Measurements from ENCODE around the gene NSMF.

DNA sequence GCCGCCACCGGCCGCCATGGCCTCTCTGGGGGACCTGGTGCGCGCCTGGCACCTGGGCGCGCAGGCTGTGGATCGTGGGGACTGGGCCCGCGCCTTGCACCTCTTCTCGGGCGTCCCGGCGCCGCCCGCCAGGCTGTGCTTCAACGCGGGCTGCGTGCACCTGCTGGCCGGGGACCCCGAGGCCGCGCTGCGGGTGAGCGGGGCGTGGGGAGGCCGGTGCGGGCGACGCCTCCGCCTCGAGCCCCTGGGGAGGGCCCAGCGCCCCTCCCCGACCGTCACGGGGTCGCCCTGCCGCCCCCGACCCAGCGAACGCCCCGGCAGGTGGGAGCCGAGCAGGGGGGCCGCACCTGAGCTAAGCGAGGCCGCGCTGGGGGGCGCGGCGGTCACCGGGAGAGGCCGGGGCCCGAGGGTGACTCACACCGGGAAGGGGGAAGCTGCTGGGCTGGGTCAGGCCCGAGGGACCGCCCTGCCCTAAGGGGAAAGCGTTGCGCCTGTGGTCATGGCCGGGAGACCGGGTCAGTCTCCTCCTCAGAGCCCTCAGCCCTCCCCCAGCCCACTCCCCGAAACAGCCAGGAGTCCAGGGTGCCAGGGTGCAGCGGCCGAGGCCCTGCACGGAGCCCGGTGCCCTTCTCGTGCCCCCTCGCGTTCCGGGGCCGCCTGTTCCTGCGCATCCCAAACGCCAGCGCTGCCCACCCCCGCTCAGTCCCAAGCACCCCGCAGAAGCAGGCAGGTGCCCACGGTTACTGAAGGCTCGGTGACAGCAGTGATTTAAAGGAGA lies 35.4 kb downstream of the NSMF start:
- TF ChIP-seq GATA2 (IDR thresholded peaks at IDR 0.05; ENCODE audit: low read depth, low read length) = no peak
- no peak for TF ChIP-seq GATA3 (IDR thresholded peaks at IDR 0.05; ENCODE audit: low read depth, low read length)
